Ramos (cell line): ENCODE data around the gene CCNO.

Source experiments
- in situ Hi-C: fragments of 300-500 bp; cut with MboI; formaldehyde crosslinking; loops from one replicate; pipeline ENCODE4 v1.14.3; 2022; ENCODE audit warnings: low sequenced_read_pairs; ENCODE audit not compliant: unreplicated experiment

CCNO gene

DNA sequence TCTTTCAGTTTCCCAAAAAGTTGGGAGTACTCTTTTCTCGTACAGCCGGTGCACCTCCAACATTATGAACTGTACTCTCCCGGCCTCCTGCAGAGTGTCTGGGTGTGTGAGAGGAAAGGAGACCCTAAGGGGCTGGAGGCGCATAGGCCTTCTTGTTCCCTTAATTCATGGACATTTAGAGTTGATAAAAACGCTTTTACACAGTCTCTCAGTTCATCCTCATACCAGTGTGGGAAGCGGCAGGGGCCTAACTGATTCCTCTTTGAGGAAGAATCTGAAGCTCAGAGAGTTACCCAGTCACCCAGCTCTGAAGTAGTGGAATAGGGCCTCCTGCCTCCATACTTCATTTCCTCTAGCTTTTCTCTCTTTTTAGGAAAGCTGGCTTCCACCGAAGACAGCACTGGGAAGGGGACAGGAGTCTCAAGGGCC, 9.6 kb downstream of the CCNO start:
- in situ Hi-C loops, result no loop called here

DNA sequence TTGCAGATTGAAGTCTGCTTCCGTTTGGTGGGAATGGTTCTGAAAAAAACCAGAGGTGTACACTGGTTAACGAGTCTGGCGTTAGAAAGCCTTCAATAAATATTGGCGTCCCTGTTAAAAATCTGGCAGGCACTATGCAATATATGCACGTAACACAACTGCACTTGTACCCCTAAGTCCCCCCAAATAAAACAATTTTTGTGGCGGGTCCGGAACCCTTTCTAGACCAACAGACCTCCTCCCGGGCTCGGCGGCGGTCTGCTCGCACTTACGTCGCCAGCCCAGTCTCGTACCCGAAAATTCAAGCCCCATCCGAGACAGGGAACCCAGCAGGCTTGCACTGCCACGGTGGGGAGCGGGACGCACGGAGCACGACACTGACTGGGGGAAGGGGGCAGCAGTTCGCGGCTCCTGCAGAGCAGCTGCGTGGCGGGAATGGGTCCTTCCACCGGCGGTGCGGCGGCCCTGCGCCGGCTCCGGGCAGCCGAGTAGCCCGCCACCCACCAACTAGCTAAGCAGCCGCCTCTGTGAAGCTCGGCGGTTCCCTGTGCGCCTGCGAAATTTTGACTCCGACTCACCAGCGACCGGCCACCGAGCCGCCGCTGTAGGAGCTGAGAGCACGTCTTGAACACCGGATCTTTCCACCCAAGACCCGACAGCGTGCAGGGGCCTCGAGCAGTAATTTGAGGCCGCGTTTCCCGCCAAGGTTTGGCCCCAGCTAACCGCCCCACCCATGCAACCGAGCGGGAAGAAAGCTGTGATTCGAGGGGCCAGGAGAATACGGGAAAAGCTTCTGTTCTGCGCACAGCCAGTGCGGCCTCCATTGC, 10.2 kb downstream of the CCNO start:
- in situ Hi-C loops, result no loop called here

- in situ Hi-C loops, result no loop called here
Measured at GRCh38 chr5:55222092-55222984, 11.1 kb downstream of the CCNO start.

DNA sequence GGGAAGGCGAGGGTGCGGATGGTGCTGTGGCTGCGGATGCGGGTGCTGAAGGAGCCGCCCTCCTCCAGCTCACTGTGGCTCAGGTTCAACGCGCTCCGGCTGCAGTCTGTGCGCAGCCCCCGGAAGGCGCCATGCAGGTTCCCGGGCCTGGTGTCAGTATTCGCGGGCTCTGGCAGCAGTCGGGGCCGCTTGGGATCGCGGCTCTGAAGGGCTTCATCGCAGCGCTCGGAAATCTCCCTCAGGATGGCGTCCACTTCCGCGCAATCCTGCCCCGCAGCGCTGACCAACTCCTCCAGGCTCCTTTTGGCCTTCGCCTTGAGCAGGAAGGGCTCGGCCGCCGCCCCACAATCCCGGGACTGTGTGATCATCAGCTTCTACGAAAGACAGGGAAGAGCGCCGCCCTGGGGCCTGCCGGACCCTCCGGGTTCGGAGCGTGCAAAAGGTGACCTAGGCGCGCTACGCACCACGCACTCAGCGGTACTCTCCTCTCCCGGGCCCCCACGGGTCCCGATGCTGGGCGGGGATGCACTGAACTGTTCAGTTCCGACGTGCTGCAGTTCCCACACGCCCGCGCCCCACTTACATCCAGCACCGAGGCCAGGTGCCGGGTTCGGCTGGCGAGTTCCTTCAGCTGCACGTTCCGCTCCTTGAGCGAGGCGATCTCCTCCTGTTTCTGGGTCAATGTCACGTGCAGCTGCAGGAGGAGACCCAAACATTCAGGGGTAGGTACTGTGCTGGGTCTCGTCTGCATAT, 12.8 kb downstream of the CCNO start:
- in situ Hi-C loops, result no loop called here

DNA sequence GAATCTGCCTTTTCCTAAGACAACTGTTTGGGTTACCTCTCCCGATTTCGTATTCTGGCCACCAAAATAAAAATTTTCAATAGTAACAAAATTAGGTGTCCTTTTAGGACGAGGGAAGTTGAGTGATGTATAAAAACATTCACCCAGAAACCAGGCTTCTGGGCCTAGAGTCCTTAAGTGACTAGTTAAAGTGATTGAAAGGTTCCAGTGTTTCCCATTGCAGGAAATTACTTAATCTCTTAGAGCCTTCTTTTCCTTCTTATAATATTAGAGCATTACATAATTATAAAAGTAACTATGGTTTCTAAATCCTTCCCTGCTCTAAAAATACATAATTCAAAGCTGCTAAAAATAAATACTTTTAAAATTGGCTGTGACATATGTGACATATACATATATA, 13.6 kb downstream of the CCNO start:
- in situ Hi-C loops, result no loop called here

DNA sequence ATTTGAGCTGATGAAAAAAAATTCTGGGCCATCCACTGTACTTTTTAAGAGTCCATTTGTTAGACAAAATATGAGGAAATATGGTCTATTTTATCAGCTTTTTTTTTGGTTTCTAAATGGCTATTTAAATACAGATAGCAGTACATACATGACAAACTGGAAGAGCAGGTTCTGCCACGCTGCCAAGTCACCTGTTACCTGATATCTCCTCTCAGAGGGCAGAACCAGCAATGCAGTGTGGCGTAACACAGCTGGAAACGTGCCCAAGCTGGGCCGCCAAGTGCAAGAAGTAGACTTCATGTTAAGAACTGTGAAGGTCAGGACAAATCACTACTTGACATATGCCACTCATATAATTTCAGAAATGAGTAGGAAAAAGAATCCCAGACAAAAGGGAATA, 14.4 kb downstream of the CCNO start:
- in situ Hi-C loops, result no loop called here

DNA sequence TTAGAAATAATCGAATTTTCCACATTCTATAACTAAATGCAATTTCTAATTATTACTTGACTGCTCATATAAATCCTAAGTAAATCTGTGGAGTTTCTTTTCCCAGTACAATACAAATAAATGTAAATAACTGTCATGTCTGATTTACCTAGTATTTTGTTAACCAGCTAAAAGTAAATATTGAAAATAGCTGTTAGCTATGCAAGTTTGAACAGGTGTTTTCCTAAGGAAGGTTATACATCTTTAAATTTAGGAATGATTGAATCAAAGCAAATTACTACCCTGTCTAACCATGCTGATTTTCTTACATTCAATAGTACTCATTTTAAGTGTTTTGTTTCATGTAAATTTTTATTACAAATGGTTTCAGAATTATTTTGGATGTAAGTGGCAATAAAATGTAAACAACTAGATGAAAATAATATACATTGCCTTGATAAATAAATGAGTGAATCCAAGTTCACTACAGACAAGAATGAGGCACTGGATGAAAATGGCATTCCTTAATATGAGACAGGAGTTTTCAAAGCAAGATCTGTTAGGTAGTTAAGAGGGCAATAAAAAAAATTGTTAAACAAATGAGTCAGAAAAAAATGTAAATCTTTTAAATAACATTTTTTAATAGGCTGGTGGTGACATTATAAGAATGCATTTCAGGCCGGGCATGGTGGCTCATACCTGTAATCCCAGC, 22.1 kb downstream of the CCNO start:
- in situ Hi-C loops, result no loop called here

DNA sequence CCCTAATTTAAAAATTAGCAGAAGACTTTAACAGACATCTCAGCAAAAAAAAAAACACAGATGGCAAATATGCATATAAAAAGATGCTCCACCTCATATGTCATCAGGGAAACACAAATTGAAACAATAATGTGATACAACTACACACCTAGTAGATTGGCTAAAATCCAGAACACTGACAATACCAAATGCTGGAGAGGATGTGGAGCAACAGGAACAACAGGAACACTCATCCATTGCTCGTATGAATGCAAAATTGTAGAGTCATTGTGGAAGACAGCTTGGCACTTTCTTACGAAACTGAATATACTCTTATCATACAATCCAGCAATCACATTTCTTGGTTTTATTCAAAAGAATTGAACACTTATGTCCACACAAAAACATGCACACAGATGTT, 28.4 kb downstream of the CCNO start:
- in situ Hi-C loops, result no loop called here

- in situ Hi-C loops, result loop anchor here (25.0 kb wide), 1 partner anchor 1021 kb away; no protein-coding TSS in a partner anchor
Measured at GRCh38 chr5:55191165-55191564, 42.2 kb downstream of the CCNO start.

GRCh38 chr5:55188656-55189540, 44.5 kb downstream of the CCNO start:
- in situ Hi-C loops, result loop anchor here (25.0 kb wide), 1 partner anchor 1023 kb away; no protein-coding TSS in a partner anchor

DNA sequence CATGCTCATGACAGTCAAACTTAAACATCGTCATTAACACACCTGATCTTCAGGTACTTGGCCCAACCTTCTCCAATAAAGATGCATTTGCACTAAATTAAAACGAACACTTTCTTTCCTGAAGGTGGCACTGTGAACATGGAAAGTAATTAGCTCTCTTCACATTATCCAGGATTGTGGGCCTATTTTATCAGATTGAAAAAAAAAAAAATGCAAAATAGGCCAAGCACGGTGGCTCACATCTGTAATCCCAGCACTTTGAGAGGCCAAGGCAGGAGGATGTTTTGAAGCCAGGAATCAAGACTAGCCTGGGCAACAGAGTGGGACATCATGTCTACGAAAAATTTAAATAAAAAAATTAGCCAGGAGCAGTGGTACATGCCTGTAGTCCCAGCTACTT, 46.0 kb downstream of the CCNO start:
- in situ Hi-C loops, result loop anchor here (25.0 kb wide), 1 partner anchor 1025 kb away; no protein-coding TSS in a partner anchor
